Activated CD4-positive, alpha-beta memory T cell treated with anti-CD3 and anti-CD28 coated beads for 36 hours (primary cell): ENCODE data around the gene ABCC6. TPM values are rescaled to one million over a fixed set of nuclear protein-coding genes. Genes with fewer than 3 reads are reported as not detected.

ENCODE experiments used
- total RNA-seq, 2 experiments: library from RNA; stranded (reverse); gene quantifications; one replicate each; pipeline ENCODE4 v1.2.3, GENCODE V29; 2021

ABCC6 gene
- total RNA-seq, 2 experiments from 2014 or later = not detected

Other genes starting within 250 kb of the ABCC6 start
- gene NOMO3, start 9.0 kb upstream of the ABCC6 start, total RNA-seq = 10 to 100 TPM; 30.7 to 31.8 TPM
- gene NPIPA7, start 155.6 kb upstream of the ABCC6 start, total RNA-seq = 1 to 10 TPM; 3.4 to 3.8 TPM